NCI-H748 (cell line): ENCODE results near the gene OSBPL6.
"Not testable (repeated sequence)": the region's sequence is repeated elsewhere in the genome, so short reads cannot be mapped to it uniquely, and the experiment has no call there.

ENCODE experiments used
- DNase-seq: peaks from one replicate; lab custom pipeline; 2025; ENCODE audit not compliant: unreplicated experiment; lab: John Stamatoyannopoulos, UW

Gene OSBPL6

DNA sequence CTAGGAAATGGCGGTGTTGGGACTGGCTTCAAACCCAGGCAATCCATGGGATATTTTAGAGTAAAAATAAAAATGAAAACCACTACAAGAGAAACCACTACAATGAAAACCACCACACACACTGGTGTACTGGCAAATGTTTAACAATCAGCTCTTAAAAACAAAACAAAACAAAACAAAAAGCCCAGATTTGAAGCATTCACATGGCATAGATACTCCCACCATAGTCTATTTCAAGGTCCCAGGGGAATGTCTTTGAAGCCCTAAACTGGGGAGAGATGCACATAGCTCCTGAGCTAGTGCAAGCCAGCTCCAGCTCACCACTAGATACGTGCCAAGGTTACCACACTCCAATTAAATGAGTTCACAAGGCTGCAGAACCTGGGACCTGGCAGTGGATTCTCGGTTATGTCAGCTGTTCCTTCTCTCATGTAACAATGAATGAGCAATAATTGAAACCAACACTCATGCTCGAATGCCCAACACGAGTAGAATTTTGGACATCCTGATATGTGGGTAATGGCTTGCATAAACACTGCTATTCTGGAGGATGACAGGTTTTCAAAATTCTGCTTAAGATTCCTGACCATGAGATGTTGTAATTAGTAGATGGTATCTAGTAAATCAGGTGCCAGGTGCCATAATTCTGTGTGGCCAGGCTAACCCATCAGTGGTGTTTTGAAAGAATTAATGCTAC, 102.2 kb downstream of the OSBPL6 start:
- no peak for DNase-seq

- DNase-seq: no peak
Measured at GRCh38 chr2:178297091-178297411, 102.7 kb downstream of the OSBPL6 start.

DNA sequence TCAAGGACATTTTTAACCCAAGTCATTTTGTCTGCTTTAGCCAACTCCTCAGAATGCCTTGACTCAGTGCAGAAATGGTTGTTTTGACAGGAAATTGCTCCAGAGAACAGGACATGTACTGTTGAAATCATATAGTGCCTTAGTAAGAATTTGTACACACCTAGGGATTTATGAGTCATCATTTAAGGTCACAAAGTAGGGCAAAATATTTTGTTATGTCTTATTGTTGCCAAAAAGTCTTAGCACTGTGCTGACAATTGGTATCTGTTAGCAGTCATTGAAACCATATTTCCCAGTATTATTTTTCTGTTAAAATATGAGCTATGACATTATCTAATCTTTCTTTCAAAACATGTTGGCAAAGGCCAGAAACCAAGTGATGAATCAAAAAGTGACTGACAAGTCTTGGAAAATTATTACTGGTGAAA, 104.5 kb downstream of the OSBPL6 start:
- no peak for DNase-seq

DNA sequence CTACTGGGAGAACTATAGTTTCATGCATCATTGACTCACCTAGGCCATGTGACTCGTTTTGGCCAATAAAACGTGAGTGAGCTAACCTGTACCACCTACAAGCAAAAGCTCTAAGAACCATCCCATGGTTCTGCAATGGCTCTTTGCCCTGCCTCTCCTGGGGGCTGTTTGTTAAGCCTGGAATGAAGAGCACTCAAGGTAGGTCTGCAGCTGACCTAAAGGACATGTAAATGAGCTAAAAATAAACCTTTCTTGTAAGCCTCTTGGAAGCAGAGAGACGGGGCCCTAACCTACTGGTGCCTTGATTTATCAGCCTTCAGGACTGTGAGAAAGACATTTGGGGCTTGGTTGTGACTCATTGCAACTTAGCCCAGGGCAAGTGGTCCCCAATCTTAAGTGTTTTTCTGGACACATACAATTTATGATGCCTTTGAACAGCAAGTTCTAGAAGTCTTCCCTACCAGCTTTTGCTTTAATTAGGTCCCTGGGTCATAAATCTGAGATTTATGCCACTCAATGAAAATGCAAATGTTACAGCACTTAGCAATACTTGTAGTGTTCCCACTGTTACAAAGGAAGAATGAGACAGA, 107.4 kb downstream of the OSBPL6 start:
- no peak for DNase-seq

DNA sequence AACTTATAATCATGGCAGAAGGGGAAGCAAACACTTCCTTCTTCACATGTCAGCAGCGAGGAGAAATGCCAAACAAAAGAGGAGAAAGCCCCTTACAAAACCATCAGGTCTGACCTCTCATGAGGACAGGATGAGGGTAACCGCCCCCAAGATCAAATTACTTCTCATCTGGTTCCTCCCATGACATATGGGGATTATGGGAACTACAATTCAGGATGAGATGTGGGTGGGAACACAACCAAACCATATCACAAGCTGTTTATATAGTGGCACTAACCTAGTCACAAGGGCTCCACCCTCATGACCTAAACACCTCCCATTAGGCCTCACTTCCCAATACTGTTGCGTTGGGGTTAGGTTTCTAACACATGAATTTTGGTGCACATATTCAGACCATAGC, 110.0 kb downstream of the OSBPL6 start:
- DNase-seq: peak; percentile 22

DNA sequence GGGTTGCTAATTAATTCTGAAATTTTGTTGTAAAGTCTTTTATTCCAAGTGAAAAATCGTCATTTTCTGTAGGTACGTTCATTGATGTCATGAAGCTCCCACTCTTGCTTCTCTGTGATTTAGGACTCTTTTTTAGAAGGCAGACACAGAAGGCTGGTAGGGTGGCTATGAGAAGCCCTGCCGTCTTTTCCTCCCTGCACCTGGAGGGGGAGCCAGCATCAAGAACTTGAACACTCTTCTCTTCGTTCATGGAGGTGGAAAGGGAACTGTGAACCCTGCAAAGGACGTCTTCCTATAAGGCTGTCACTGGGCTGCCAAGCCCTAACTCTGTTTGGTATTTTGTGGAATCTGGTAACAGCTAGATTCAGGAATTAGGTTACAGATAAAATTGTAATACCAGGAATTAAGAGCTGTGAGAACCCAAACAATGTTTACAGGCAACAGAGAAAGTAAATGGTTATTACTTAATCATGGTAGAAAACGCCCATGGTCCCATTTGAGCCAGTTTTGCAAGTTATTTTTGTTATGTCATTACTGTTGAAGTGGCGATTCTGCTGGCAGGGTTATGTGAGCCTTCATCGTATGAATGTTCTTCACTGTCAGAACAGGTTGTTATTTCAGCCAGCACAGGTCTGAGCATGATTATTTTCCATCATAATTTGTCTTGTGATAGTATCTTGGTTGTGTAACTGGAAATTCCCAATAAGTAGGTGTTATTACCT, 112.2 kb downstream of the OSBPL6 start:
- peak; percentile 74 for DNase-seq

DNA sequence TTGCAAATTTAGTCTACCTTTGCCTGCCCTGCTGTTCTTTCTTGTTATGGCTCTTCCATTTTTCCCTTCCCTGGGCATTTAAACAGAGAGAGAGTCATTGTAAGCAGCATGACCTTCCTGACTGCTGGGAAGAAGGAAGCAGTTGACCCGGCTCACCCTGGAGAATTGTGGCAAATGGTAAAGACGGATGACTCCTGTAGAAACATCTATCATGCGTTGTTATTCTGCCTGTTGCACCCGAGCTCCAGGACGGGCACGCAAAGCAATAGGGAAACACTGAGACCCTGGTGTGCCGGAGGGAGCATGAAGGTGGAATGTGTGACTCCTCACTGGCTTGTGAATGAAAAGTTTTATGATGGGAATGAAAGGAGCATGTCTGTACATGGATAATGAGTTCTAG, 113.3 kb downstream of the OSBPL6 start:
- DNase-seq: no peak

- no peak for DNase-seq
Measured at GRCh38 chr2:178309541-178309940, 115.2 kb downstream of the OSBPL6 start.

DNA sequence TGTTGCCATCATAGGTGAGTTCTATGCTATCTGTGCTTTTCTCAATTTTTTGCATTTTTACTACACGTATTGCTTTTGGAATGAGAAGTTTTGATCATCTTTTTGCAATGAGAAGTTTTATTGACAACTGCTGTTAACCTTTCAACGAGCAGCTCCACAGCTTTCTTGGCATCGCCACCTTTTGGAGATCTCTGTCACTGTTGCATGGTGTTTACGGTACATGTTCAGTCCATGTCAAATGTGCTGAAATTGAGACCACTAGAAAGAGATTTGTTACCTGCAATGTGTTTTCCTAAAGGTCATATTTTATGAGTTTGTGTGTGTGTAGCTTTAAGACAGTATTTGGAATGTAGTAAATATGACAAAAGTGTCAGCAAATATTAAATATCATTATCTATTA, 120.8 kb downstream of the OSBPL6 start:
- DNase-seq: no peak

- no peak for DNase-seq
Measured at GRCh38 chr2:178315488-178315948, 121.2 kb downstream of the OSBPL6 start.

DNA sequence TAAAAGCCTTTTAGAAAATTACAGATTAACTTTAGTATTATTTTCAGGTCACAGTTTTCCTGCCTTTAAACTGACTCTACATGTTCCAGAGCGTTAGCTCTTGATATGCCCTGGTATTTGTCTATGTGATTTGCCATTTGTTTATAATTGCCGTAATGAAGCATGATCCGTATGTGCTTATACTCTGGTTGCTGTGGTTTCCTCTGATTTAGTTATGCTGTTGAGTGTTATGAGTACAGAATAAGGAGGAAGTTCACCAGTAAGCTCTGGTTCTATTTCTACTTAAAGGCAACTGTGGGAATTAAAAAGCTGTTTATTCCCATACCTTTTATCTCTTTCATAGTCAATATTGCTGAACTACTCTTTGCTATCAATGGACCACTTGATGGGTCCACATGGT, 123.5 kb downstream of the OSBPL6 start:
- peak; percentile 41 for DNase-seq

DNA sequence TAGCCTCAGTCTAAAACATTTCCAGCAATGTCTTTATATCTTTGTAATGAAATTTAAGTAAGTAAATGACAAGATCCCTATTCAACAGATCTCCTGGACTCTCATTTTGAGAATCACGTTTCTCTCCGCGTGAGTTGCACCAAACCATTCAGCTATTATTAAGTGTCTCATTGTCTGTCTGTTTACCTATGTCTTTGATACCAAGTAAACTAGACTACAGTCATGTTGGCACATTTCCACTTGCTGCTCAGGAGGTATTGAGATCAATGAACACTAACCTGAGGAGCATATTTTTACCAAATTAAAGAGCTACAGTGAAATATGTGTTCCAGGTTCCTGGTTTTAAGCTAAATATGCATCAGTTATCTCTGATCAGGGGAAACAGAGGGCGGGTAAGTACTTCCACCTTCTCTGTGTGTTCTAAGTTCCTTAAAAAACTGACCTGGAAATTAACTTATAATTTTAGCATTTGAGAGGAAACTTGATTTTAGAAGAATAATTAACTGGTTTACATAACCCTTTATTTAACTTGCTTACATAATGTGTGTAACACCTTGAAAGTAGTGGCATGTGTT, 125.8 kb downstream of the OSBPL6 start:
- DNase-seq: peak; percentile 93

DNA sequence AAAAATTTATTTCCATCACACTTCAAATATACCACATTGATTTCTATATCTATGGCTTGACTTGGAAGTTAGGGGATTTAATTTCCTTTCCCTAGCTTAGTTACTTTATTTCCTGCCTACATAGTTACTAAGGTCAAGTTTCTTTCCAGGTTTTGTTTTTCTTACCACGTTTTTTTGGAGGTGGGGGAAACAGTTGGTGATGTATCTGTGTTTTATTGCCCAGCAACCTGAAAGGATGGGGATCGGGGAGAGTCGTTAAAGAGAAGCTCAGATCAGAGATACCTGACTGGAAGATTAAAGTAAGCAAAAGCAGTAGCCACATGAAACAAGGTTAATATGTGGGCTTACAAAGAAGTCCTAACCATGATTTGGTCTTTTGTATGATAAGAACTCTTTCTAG, 127.8 kb downstream of the OSBPL6 start:
- no peak for DNase-seq

DNA sequence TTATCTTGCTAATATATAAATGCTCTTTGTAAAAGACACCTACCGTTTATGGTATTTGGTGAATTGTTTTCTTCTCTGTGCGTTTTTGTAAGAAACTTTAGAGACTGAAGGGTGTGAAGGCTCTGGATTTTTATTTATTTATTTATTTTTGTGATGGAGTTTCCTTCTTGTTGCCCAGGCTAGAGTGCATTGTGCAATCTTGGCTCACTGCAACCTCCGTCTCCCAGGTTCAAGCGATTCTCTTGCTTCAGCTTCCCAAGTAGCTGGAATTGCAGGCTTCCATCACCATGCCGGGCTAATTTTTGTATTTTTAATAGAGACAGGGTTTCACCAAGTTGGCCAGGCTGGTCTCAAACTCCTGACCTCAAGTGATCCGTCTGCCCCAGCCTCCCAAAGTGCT, 129.0 kb downstream of the OSBPL6 start:
- not testable (repeated sequence) for DNase-seq

DNA sequence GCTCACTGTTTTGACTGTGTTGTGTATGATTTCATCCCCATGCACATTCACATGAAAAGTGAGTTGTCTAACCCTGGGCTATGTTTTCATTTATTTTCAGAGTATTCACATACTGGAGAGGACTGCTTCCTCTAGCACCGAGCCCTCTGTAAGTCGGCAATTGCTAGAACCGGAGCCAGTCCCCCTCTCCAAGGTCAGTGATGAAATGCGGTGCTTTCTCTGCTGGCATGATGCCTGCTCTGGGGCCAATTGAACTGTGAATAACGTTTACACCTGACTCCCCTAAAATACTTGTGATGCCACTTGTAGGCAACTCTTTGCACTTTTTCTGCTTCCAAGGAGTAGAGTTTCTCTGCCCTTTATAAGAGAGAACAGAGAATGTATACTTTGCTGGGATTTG, 129.8 kb downstream of the OSBPL6 start:
- DNase-seq: no peak

GRCh38 chr2:178325268-178325667, 131.0 kb downstream of the OSBPL6 start:
- DNase-seq: no peak

DNA sequence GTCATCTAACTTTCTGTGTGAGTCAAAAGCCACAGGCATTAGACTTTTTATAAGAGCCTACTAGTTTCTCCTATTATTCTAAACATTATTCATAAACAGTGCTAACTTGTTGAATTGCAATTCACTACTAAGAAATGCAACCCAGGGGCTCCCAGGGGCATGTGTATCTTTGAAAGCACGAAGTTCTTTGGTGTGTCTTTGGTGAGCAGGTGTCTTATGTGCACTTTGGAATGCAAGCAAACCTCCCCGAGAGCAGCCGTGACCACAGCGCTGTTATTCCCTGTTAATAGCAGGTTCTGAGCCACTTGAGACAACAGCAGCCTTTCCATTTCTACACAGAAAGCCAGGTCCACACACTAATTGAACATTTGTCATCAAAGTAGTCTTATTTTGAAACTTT, 133.2 kb downstream of the OSBPL6 start:
- no peak for DNase-seq

DNA sequence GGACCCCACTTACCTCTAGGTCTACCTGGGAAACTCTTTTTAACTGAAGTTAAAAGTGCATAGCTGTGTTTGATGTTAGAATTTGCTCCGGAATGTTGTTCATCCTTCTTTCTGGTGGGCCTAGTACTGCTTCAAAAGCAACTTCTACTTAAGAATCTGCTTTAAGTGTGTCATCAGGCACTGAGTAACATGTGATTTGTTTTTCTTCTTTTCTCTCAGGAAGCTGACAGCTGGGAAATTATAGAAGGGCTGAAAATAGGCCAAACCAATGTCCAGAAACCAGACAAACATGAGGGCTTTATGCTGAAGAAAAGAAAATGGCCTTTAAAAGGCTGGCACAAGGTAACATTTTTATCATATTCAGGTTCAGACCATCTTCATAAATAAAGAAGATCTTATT, 133.7 kb downstream of the OSBPL6 start:
- no peak for DNase-seq

GRCh38 chr2:178330175-178331017, 136.1 kb downstream of the OSBPL6 start:
- no peak for DNase-seq

DNA sequence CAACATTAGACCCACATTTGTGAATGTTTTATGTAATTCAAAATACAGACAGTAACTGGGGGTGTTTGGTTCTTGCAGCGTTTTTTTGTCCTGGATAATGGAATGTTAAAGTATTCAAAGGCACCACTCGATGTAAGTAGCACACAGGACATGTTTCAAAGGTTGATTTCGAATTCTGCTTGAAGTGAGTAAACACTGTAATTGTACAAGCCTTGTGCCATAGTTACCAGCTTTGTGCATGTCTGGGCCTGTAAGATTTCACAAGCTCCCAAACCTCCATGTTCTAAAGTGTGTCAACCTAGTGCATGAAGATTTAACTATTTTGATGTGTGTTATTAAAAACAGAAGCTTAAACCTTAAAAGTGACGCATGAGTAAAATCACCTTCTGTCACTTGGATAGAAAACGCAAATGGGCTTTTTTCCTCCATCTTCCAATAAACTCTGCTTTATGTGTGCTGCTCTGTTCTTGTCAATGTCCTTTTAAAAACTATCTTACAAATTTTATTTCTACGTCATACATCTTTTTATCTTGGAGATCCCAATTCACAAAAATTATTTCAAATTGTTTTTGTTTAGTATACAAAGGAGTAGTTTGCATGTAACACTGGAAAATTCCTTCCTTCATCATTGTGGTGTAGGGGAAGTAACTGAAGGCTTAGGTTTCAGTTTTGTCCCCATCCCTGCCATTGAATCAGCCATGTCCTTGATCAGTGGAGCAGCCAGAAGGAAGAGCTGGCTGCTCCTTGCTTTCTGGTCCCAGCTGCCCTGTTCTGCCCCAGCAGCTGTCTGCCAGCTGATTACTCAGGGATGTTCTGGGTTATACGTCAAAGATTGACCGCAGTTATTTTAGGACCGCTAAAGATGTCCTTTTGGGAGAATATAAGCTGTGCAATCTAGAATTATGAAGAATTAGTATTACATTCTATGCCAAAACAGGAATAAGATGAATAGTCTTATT, 137.4 kb downstream of the OSBPL6 start:
- peak; percentile 38 for DNase-seq
